GM12878 (cell line): ENCODE data around the gene CAPZB. TPM values are rescaled to one million over a fixed set of nuclear protein-coding genes. Genes with fewer than 3 reads are reported as not detected.
A peak's percentile ranks its signal among the peaks of the same experiment; 100 is the strongest.

Experiments
- ATAC-seq: fragments of 200-7000 bp; cut with Tn5 transposase; 3 replicates; pipeline ENCODE4 v1.9.1; 2020; ENCODE audit warnings: mild to moderate bottlenecking, moderate library complexity
- BruUV-seq: library from RNA; stranded (reverse); fragments of 400-500 nt; replicated peaks from 2 replicates; lab custom pipeline; 2021; lab: Mats Ljungman, UMichigan
- CTCF ChIA-PET: fragments of 300-600 bp; sonication (Branson Sonifier 250); formaldehyde crosslinking; extraction: SDS; loops from one replicate; lab custom pipeline; 2021; ENCODE audit warnings: inconsistent platforms; lab: Yijun Ruan, JAX
- POLR2A ChIA-PET: fragments of 350-600 bp; formaldehyde crosslinking; extraction: SDS; loops from one replicate; lab custom pipeline; 2021; ENCODE audit warnings: inconsistent platforms; lab: Charles Lee
- RAD21 ChIA-PET: fragments of 300-600 bp; sonication (Branson Sonifier 250); formaldehyde crosslinking; loops from one replicate; lab custom pipeline; 2023; ENCODE audit warnings: antibody characterized with exemption; ENCODE audit not compliant: unreplicated experiment; lab: Charles Lee
- SMC1A ChIA-PET: fragments of 300-600 bp; sonication (Branson Sonifier 250); formaldehyde crosslinking; loops from one replicate; lab custom pipeline; 2023; ENCODE audit not compliant: unreplicated experiment, uncharacterized antibody; lab: Charles Lee
- DNase-seq: peaks from one replicate; pipeline ENCODE4 v3.0.0-alpha.2; 2011; ENCODE audit warnings: low read depth, low spot score
- FAIRE-seq: peaks from 3 replicates; lab custom pipeline; 2011; peaks lifted over from hg19 to GRCh38; lab: Jason Lieb, UNC
- H2AFZ ChIP-seq: 2 replicates; pipeline ENCODE4 v1.6.0; 2011; ENCODE audit warnings: low read depth, low read length, control low read depth; ENCODE audit not compliant: control insufficient read depth
- H3K27ac ChIP-seq: 2 replicates; pipeline ENCODE4 v1.5.1; 2011; ENCODE audit warnings: control low read depth; ENCODE audit not compliant: control insufficient read depth, insufficient read depth
- H3K27me3 ChIP-seq, 2 experiments: replicated peaks in 1 of 2; 2 replicates each; pipeline versions ENCODE4 v1.6.0 to v1.6.1; 2011; ENCODE audit warnings: low read length in 1 of 2; ENCODE audit not compliant: control insufficient read depth in 2 of 2, insufficient read depth in 2 of 2
- H3K36me3 ChIP-seq, 2 experiments: 2 replicates each; pipeline ENCODE4 v1.5.1; 2011; ENCODE audit warnings: low read length in 1 of 2; ENCODE audit not compliant: control insufficient read depth in 2 of 2, insufficient read depth in 2 of 2
- H3K4me1 ChIP-seq: 2 replicates; pipeline ENCODE4 v1.6.1; 2011; ENCODE audit warnings: mild to moderate bottlenecking, low read length, moderate library complexity, mixed read lengths; ENCODE audit not compliant: control insufficient read depth, insufficient read depth
- H3K4me2 ChIP-seq: 2 replicates; pipeline ENCODE4 v1.6.0; 2011; ENCODE audit warnings: control low read depth; ENCODE audit not compliant: control insufficient read depth, insufficient read depth
- H3K4me3 ChIP-seq: fragments of 200-600 bp; sonication (generic); 2 replicates; pipeline ENCODE4 v1.5.1; 2016
- H3K79me2 ChIP-seq: 2 replicates; pipeline ENCODE4 v1.6.0; 2011; ENCODE audit warnings: low read length; ENCODE audit not compliant: control insufficient read depth, insufficient read depth
- H3K9ac ChIP-seq: 2 replicates; pipeline ENCODE4 v1.8.0; 2011; ENCODE audit warnings: low read length, control low read depth, mixed read lengths; ENCODE audit not compliant: control insufficient read depth, insufficient read depth
- H3K9me3 ChIP-seq: replicated peaks from 3 replicates; pipeline ENCODE4 v1.5.1; 2011; ENCODE audit warnings: mild to moderate bottlenecking, low read length; ENCODE audit not compliant: control insufficient read depth, insufficient read depth
- H4K20me1 ChIP-seq: 2 replicates; pipeline ENCODE4 v1.6.0; 2011; ENCODE audit not compliant: control insufficient read depth, insufficient read depth
- BACH1 ChIP-seq: fragments of 450-650 bp; IDR thresholded peaks from 2 replicates; pipeline ENCODE4 v1.6.1; 2017; ENCODE audit warnings: mild to moderate bottlenecking, borderline replicate concordance
- BCL11A ChIP-seq: IDR thresholded peaks from 2 replicates; pipeline ENCODE4 v1.6.1; 2011; ENCODE audit warnings: low read depth, low read length
- DPF2 ChIP-seq: fragments of 450-650 bp; IDR thresholded peaks from 2 replicates; pipeline ENCODE4 v1.6.1; 2017; ENCODE audit warnings: mild to moderate bottlenecking
- EGR1 ChIP-seq, 2 experiments: IDR thresholded peaks; 1 replicate in 1 of 2; 2 replicates in 1 of 2; pipeline ENCODE4 v1.6.1; 2011 to 2012; ENCODE audit warnings: low read depth in 2 of 2, low read length in 2 of 2, borderline replicate concordance in 1 of 2, mild to moderate bottlenecking in 1 of 2, moderate library complexity in 1 of 2
- ETV6 ChIP-seq, 2 experiments: fragments of 450-650 bp in 1 of 2; IDR thresholded peaks in 1 of 2; conservative IDR thresholded peaks in 1 of 2; 2 replicates each; pipeline ENCODE4 v1.6.1; 2014; ENCODE audit warnings: antibody characterized with exemption in 1 of 2, borderline replicate concordance in 1 of 2, low read depth in 1 of 2, mild to moderate bottlenecking in 1 of 2, moderate library complexity in 1 of 2
- FOXM1 ChIP-seq: IDR thresholded peaks from 2 replicates; pipeline ENCODE4 v1.6.1; 2012; ENCODE audit warnings: low read depth, mild to moderate bottlenecking, inconsistent platforms, low read length, moderate library complexity
- GATAD2B ChIP-seq: fragments of 450-650 bp; conservative IDR thresholded peaks from 2 replicates; pipeline ENCODE4 v1.6.1; 2017; ENCODE audit warnings: low read depth, mild to moderate bottlenecking, moderate library complexity
- IRF3 ChIP-seq: fragments of 450-650 bp; IDR thresholded peaks from 2 replicates; pipeline ENCODE4 v1.6.1; 2014; ENCODE audit warnings: mild to moderate bottlenecking
- NBN ChIP-seq: fragments of 450-650 bp; IDR thresholded peaks from 2 replicates; pipeline ENCODE4 v1.6.1; 2016
- NKRF ChIP-seq: fragments of 450-650 bp; conservative IDR thresholded peaks from 2 replicates; pipeline ENCODE4 v1.6.1; 2017; ENCODE audit warnings: mild to moderate bottlenecking, moderate library complexity
- PBX3 ChIP-seq: IDR thresholded peaks from 2 replicates; pipeline ENCODE4 v1.6.1; 2011; ENCODE audit warnings: mild to moderate bottlenecking, low read depth, low read length, moderate library complexity; ENCODE audit not compliant: insufficient replicate concordance
- SP1 ChIP-seq: IDR thresholded peaks from one replicate; pipeline ENCODE4 v1.6.1; 2011; ENCODE audit warnings: low read depth, low read length
- SREBF2 ChIP-seq: IDR thresholded peaks from 2 replicates; pipeline ENCODE4 v1.6.1; 2012; ENCODE audit warnings: mild to moderate bottlenecking, low read length
- STAT1 ChIP-seq: fragments of 450-650 bp; conservative IDR thresholded peaks from 2 replicates; pipeline ENCODE4 v1.6.1; 2014; ENCODE audit warnings: antibody characterized with exemption, mild to moderate bottlenecking
- TBL1XR1 ChIP-seq: IDR thresholded peaks from 2 replicates; pipeline ENCODE4 v1.6.1; 2012; ENCODE audit warnings: low read depth, low read length, improper control_type of control experiment
- USF2 ChIP-seq: IDR thresholded peaks from 2 replicates; pipeline ENCODE4 v1.6.1; 2011; ENCODE audit warnings: low read depth, low read length, improper control_type of control experiment, borderline replicate concordance
- ZNF24 ChIP-seq: fragments of 450-650 bp; IDR thresholded peaks from 2 replicates; pipeline ENCODE4 v1.6.1; 2017; ENCODE audit warnings: antibody characterized with exemption, mild to moderate bottlenecking
- ZSCAN29 ChIP-seq: fragments of 450-650 bp; IDR thresholded peaks from 2 replicates; pipeline ENCODE4 v1.6.1; 2017; ENCODE audit warnings: mild to moderate bottlenecking, moderate library complexity
- WGBS: methylation state at CpG from one replicate; pipeline ENCODE4 v1.1.6; 2016; ENCODE audit warnings: low lambda C conversion rate; ENCODE audit not compliant: insufficient replicate concordance, insufficient coverage; ENCODE audit errors: missing lambda C conversion rate; 5-methylcytosine and 5-hydroxymethylcytosine counted together
- in situ Hi-C: fragments of 300-500 bp; cut with MboI; formaldehyde crosslinking; loops from 9 replicates; pipeline ENCODE4 v1.14.3; 2018; ENCODE audit warnings: mixed read lengths
- intact Hi-C: fragments of 100-400 bp; cut with micrococcal nuclease; formaldehyde crosslinking; loops from one replicate; pipeline ENCODE4 v1.14.2; 2022; ENCODE audit not compliant: unreplicated experiment
- polyA plus RNA-seq, 11 experiments: library from polyadenylated mRNA; depleted of rRNA in 4 of 11; unstranded in 6 of 11; stranded (reverse) in 5 of 11; fragments of >200 nt; fragmentation: Nextera tagmentation in 4 of 11; fragmentation: Illumina TruSeq in 1 of 11; extraction: Ambion mirVana in 4 of 11; extraction: Trizol in 1 of 11; gene quantifications; 1 replicate in 1 of 11; 2 replicates in 10 of 11; pipeline versions ENCODE4 v1.2.1 to v1.2.3, GENCODE V29; 2011 to 2016; ENCODE audit warnings: inconsistent platforms in 2 of 11, missing spikeins in 2 of 11, low read depth in 1 of 11
- total RNA-seq, 4 experiments: library from RNA; depleted of rRNA in 3 of 4; stranded (reverse); fragments of >200 nt in 3 of 4; fragmentation: Illumina TruSeq in 1 of 4; extraction: Trizol in 1 of 4; gene quantifications; 2 replicates each; pipeline versions ENCODE4 v1.2.1 to v1.2.3, GENCODE V29; 2013 to 2021

The CAPZB gene
- total and polyA plus RNA-seq, 10 of the 15 experiments (the other 5 are each of a cell fraction or from before 2014, with no cell fraction given): 104 to 454 (median 213) TPM

GRCh38 chr1:19312782-19313635, 172.3 kb downstream of the CAPZB start:
- FAIRE-seq: no peak
- H4K20me1 ChIP-seq: no peaks in the 10 kb centered on the region; the same call in 1 of the 2 replicates
- peak overlapping the region; percentile 82 for H3K9ac ChIP-seq
- peak overlapping the region; percentile 83 for H3K4me3 ChIP-seq
- no peaks in the 10 kb centered on the region for H3K27me3 ChIP-seq
- DNase-seq: no peak
- in situ Hi-C loops (no loop called here), intact Hi-C loops (loop anchor here (5.0 to 10.0 kb wide), 3 partner anchors 61 to 342 kb away; partner anchors contain the start of genes CAPZB, EMC1 and MRTO4)
- H3K9me3 ChIP-seq: no peaks in the 10 kb centered on the region
- TSS peak; percentile 74 for BruUV-seq
- peaks cover 0 to 3% of the 10 kb centered on the region in 2 experiments; a peak in 1 of 4 replicates for H3K36me3 ChIP-seq
- H3K4me1 ChIP-seq: peaks cover 46% of the 10 kb centered on the region
- 26% methylated on average over 20 of the region's 20 CpGs for WGBS
- H3K27ac ChIP-seq: peak overlapping the region; percentile 80
- ChIA-PET CTCF (interaction anchor here (1.0 kb wide), 1 partner anchor 405 kb away, joined by 4 read pairs; no protein-coding TSS in a partner anchor), POLR2A (interaction anchor here (1.0 to 1.1 kb wide), 2 partner anchors 61 to 284 kb away, joined by 4 read pairs; partner anchors contain the start of genes EMC1 and MRTO4), RAD21 (interaction anchor here (1.0 kb wide), 1 partner anchor 173 kb away, joined by 3 read pairs; the partner anchor contains the start of gene CAPZB), SMC1A (no interaction called here)
- H3K79me2 ChIP-seq: peaks cover 22% of the 10 kb centered on the region
- H2AFZ ChIP-seq: peak overlapping the region; percentile 65; the same call in 1 of the 2 replicates
- peak overlapping the region; percentile 89 for H3K4me2 ChIP-seq
- ATAC-seq: peak; percentile 50
- no peak for TF ChIP-seq NBN
- no peak for TF ChIP-seq BACH1
- no peak for TF ChIP-seq USF2
- no peak for TF ChIP-seq PBX3
- peak in 1 of 2 experiments; percentile 64; a peak in 1 of 3 replicates for TF ChIP-seq EGR1 (IDR thresholded peaks at IDR 0.05; ENCODE audit: borderline replicate concordance in 1 of 2, low read depth in 2 of 2, low read length in 2 of 2)
- no peak for TF ChIP-seq NKRF
- no peak for TF ChIP-seq BCL11A
- no peak for TF ChIP-seq IRF3
- no peak for TF ChIP-seq DPF2
- no peak for TF ChIP-seq GATAD2B
- TF ChIP-seq STAT1: no peak
- TF ChIP-seq ZNF24: no peak
- no peak for TF ChIP-seq SP1
- no peak for TF ChIP-seq ZSCAN29
- no peak for TF ChIP-seq TBL1XR1
- no peak for TF ChIP-seq ETV6 (conservative IDR thresholded peaks at IDR 0.05 in 1 of 2, IDR thresholded peaks at IDR 0.05 in 1 of 2; ENCODE audit: borderline replicate concordance in 1 of 2, low read depth in 1 of 2)
- TF ChIP-seq FOXM1: no peak
- no peak for TF ChIP-seq SREBF2
